CD4-positive, alpha-beta T cell treated with Interleukin-4 for 4 hours (primary cell): Measurements from ENCODE around the gene LRRN2.
"Not testable (repeated sequence)": the region's sequence is repeated elsewhere in the genome, so short reads cannot be mapped to it uniquely, and the experiment has no call there.

ENCODE experiments used
- DNase-seq: peaks from one replicate; pipeline ENCODE4 v3.0.0-alpha.2; 2020

Gene LRRN2

DNA sequence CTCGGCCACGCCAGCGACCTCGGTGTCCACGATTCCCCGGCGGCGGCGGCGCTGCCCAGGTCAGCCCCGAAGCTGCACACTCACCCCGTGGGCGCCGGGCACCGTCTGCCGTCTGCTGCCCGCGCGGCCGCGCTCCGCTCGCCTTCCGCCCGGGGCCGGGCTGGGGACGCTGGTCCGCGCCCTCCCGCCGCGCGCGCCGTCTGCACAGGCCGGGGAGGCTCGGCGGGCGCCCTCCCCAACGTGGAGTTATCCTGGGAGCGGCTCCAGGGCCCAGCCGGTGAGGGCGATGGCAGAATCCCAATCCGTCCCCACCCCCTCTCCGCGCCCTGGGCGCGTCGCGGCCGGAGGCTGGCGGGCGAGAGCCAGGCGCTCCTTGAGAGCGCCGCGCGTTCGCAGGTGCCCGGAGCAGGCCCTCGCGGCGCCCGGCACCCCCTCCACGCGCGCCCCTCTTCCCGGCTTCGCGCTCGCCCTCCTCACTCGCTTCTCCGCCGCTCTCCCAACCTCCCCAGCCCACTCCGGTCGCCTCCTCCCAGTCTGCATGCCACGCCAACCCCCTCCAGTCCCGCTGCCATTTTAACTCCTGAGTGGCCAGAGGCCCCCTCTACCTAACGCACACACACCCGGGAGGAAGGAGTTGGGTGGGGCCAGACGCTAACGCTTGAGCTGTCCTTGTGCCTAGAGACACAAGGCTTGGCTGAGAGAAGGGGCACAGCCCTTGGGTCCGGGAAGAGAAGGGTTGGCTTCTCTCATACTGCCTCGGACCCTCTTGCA lies at the start of gene LRRN2:
Gene LRRN2 (minus strand): TSS at position 503 of the 771 bp plus-strand sequence. CDS start 65,746 bp downstream, outside the sequence.
- DNase-seq, result no peak

DNA sequence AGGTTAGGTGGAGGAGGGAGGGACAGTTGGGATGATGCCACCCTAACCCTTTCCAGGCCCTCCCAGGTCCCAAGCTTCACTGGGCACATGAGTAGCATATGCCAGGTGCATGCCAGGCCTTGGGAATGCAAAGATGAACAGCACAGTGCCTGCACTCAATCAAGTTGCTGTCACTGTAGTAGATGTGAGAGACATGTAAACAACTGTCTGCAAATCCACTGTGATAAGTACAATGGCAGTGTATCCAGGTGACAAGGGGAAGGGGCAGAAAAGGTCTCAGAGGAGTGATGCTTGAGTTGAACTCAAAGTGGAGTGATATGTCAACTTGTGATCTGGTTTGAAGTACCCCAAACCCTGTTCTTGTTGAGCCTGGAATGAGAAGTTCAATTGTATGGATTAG lies 49.5 kb upstream of the LRRN2 start:
- no peak for DNase-seq

DNA sequence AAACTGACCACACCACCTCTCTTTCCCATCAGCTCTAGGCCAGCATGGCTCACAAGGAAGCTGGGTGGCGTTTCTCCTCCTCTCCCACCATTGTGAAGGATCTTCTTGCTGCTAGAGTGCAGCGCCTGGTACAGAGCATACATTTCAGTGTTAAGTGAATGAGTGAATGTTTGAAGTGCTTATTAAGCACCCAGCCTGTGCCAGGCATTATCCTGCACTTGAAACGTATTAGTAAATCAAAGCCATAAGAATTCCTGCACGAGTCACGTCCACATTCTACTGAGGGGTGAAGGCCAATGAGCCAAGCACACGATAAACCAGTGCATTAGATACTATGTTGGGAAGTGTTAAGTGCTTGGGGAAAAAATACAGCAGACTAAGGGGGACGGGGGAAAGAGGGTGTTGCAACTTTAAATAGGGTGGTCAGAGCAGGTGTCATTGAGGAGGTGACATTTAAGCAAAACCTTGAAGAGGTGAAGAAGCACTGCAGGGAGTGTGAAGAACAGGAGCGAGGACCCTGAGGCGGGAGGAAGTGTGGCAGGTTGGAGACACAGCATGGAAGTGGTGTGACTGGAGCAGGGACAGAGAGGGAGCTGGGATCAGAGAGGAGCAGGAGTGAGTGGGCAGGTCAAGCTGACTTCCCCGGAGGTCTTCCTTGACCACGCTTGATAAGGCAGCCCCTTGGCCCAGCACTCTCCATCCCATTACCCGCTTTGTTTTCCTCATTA lies 48.5 kb upstream of the LRRN2 start:
- no peak for DNase-seq

DNA sequence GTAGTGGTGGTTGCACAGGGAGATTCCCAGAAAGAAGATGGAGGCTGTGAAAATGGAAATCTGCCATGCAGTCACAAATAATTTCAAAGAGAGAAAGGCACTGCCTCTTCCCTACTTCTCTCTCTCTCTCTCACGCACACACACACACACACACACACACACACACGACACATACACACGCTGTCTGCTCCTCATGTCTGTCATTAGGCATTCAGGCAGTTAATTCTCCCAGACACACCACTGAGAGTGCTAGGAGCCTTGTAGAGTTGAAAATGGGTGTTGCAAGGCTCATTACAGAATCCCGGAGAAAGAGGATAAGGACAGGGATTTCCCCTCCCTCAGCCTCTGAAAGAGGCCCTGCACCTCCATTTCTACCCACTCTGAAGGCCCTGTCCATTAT lies 47.8 kb upstream of the LRRN2 start:
- DNase-seq, result no peak

DNA sequence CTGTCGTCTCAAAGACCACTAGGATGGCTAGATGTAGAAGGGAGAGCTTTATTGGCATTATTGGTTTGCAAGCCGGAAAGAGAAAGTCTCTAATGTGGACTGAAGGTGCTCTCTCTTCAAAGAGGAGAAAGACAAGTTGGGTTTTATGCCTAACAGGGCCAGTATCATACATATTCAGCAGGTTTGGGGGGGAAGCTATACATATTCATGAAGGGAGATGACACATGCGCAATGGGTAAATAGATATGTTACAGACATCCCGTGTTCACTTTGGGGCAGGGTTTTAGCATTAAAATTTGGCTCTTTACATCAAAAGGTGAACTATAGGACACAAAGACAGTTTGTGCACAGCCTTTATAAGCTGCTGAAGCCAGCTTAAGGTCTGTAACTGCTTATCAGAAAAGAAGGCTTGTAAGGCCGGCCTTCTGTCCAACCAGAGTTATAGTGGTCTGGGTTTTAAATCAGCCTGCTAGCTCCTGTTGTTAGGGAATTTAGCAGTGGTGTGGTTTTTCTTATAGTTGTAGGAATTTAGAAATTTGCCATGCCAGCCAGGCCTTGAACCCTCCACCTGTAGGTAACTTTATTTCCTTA lies 46.5 kb upstream of the LRRN2 start:
- DNase-seq, result no peak

DNA sequence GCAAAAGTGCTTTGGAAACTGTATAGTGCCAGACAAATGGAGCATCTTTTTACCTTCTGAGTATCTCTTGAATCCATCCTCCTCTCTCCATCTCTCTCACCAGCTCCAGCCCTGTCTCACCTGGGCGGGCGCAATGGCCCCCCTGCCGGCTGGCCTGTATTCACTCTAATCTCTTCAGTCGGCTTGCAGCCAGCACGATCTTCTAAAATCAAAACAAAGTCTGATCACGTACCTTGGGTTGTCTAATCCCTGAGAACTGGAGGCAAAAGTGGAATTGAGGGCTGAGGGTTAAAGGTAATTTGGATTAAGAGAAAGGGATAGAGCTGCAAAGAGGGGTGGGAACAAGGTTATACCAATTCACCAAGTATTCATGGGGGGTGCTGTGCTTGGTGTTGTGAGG lies 46.0 kb upstream of the LRRN2 start:
- no peak for DNase-seq

DNA sequence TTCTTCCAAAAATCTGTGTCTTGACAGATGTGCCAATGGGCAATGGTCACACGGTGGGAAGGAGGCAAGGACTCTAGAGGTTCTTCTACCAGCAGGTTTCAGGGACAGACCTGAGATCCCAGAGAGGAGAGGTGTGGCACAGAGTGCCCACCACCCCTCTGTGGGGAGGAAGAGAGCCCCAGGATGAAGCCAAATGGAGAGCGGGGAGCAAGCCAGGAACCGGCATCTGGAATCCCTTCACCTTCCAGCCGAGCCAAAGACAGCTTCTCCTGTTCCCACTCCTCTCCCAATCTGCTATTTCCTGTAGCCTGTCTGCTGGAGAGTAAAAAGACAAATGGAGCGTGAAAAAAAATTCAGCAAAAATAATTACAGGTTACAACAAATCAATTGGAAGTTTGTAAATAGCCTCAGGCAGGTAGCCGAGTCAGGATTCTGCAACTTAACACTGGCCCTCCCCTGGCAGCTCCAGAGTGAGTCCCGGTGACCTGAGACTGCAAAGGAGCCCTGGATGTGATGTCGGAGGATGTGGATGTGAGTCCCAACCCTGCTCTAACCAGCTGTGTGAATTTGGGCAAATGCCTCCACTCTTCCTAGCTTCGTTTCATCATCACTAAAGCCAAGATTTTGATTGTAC lies 45.4 kb upstream of the LRRN2 start:
- DNase-seq, result no peak

DNA sequence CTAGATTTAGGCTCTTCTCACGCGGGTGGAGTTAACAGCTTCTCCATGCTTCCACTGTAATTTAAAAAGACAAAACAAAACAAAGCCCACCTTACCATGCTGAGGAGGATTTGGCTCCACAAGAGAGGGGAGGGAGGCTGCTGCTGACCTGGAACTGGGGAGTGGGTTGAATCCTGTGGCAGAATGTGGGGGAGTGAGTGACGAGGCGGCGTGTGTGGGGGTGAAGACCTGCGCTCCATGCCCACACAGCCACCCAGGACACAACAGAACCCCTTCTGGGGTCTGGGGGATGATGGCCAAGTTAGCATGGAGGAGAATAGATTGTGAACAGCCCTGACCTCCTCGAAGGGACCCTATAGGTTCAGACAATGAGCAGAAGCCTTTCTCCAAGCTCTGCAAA lies 44.0 kb upstream of the LRRN2 start:
- no peak for DNase-seq

DNA sequence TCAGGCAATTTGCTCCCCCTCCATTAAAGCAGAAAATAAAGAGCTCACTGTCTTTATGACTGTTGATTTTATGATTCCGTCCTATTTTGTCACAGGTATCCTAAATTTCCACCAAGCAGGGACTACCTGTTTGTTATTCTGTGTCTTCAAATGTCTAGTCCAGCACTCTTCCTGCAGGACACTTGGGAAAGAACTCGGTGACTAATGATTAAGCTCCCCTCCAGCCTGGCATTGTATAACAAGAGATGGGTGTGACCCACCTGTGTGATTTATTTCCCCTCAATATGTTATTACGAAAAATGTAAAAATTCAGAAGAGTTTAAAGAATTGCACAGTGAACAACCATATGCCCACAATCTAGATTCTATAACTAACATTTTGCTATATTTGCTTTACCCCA lies 42.9 kb upstream of the LRRN2 start:
- no peak for DNase-seq

DNA sequence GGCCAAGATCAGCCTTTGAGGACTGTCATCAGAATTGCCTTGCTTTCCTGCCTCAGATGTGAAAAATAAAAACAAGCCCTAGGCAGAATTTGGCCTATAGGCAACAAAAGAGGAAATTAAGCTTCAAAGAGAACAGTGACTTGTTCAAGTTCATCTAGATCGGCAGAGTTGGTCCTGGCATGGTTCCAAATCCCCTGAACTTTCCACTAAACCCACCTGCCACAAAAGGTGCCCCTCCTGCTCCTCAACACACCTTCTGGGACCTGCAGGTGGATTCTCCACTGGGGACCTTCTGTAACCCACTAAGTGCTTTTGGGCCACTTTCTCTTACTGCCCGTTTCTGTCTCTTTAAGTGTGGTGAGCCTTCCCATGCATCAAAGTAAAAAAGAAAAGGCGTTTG lies 42.5 kb upstream of the LRRN2 start:
- DNase-seq, result no peak

DNA sequence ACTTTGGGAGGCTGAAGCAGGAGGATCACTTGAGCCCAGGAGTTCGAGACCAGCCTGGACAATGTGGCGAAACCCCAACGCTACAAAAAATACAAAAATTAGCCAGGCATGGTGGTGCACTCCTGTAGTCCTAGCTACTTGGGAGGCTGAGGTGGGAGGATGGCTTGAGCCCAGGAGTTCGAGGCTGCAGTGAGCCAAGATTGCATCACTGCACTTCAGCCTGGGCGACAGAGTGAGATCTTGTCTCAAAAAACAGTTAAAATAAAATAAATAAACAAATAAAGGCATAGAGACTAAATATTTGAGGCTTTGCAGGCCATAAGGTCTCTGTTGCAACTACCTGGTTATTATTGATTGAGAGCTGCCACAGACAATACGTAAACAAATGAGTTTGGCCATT lies 41.9 kb upstream of the LRRN2 start:
- DNase-seq, result not testable (repeated sequence)

DNA sequence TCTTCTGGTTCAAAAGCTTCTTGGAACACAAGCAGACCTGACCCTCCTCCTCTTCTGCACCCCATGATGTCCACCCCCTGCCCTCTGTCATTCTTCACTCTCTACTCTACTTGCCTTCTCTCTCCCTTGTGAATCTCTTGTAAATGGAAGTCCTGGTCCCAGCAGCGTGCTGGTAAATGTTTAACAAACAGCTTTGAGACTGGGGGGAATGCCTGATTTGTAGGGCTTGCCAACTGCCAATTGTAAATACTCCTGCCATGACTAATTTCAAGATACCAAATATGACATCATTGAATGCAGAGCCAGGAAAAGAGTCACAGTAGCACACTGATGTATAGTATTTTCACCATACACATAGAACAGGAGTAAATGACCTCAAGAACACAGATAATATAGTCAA lies 40.9 kb upstream of the LRRN2 start:
- DNase-seq, result no peak

DNA sequence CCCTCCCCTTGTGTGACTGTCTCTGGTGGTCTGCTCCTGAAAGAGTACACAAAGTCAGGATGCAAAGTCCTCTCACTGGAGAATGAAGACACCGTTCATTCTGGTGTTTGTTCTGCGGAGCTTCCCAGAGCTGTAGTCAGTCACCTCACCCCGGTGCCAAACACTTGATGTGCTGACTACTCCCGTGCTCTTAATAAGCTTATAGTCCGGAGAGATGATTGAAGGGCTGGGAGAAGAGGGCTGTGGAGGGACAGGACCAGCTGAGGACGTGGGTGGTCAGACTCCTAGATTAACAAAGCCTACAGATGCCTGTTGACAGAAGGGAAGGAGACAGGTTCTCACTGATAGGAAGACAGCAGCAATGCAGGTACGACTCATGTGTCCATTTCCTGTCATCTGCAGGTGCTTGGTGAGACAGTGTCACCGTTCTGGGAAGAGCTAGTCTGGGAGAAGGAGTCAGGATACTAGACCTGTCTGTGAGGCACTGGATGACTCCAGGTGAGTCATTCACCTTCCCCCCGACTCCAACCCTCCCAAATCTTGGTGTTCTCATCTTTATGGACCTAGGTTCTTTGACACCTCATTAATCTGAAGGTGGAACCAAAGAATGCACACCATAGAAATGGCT lies 40.4 kb upstream of the LRRN2 start:
- no peak for DNase-seq

DNA sequence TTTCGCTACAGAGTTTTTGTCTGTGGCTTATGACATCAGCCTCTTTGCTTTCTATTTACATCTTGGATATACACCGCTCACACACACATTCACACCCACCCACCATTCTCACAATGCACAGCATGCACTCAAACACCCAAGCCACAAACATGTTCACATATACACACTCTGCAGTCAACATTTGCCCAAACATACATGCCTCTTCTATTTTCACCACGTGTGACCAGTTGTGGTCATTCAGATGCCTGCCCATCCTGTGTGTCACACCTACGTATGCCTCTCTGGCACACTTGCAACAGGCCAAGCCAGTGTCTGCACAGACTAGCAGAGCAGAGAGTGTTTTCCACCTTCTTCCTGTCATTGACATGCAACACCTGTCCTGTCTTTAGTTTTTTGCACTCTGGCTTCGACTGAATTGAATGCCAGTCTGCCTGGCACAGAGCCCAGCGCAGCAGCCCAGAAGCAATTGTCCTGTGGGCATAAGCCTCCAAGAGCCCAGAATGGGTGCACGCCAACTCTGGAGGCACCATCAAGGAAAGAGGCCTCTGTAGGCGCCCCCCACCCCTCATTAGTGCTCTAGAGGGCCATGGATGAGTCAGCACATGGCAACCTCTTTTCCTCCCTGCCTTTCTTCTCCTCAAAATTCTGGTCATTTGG lies 37.7 kb upstream of the LRRN2 start:
- no peak for DNase-seq

DNA sequence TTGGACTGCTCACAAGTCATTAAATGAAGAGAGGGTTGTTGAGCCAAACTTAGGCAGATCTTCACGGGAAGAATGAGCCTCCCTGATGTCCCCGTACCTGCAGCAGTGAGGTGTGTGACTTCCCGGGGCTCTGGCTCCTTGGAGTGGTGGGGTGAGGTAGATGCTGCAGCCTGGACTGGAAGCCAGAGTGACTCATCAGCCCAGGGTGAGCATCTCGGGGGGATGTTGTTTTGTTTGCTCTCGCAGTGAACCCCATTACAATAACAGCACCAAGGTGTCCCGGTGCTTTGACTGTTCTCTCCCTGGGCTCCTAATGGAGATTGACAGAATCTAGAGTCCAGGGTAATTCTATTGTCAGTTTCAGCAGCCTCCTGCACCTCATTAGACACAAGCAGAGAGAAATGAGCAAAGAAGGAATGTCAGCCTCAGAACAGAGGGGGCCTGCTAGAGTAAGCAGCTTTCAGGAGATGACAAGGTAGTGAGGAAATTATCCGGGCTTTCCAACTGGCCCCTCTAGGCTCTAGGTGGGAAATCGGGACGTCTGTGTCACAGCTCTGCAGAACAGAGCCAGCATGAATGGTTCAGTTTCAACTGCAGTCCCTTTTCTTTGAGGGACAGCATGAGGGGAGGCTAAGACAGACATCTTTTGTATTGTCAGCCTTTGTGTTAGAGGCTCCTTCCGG lies 36.0 kb upstream of the LRRN2 start:
- no peak for DNase-seq

DNA sequence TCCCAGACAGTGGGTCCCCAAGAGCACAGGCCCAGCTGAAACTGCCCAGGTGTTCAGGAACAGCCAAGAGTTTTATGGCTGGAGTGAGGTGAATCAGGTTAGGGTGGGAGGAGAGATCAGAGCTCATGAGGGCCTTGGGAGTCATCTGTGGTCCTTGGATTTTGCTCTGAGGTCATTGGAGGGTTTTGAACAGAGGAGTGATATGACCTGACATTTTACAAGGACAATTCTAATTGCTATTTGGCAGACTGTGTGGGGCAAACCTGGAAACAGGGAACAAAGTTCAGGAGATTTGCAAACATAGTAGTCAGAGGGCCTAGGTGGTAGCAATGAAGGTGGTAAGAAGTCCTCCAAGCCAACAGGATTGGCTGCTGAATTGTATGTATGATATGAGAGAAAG lies 31.1 kb upstream of the LRRN2 start:
- no peak for DNase-seq

DNA sequence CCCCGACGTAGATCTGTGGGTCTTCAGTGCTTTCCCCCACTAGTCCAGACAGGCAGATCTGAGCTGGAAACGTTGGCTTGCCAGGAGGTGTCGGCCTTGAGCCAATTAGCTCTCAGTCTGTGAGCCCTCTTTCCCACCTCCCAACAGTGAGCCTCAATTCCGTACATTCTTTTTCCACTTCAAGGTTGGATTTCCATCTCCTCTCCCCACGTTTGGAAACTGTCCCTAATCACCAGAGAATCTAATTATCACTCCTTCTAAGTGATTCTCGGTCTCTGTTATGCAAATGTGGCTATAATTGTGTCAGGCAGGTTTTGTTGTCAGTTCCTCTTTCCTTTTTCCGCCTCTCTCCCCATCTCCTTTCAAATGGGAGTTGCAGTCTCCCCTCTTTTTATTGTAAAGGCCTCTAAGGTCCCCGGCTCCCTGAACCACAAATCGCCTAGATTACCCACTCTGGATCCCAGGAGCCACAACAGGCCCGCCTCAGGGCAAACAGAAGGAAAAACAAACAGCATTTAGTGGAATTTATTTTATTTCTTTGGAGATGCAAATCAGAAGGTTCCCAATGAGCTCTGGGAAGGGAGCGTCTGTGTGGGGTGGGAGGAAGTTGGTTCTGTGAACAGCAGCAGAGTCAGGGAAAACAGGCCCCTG lies 29.4 kb upstream of the LRRN2 start:
- DNase-seq, result no peak

DNA sequence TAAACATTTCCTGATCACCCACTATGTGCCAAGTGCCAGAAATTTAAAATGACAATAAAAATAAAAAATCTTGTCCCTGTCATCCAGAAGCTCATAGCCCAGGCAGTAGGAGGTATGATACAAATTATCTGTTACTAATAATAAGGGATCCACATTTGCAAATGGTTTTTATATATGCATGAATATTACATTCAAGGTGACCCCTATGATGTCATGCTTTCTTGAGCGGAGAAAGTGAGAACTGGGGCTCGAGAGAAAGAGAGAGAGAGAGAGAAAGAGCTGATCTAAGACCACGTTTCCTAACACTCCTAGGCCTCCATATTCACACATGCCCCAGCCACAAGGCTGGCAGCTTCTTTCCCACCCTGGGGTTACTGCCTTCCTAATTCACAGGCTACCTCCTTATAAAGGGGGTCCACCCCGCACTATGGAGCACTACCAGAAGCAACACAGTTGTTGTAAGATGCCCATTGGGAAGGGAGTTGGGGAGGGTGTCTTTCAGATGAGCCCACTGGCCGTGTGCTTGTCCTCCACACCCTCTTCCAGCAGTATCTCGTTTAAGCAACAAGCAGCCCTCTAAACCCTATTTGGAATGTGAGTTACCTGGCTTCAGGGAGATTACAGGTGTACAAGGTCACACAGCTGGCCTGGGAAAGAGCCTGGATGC lies 28.8 kb upstream of the LRRN2 start:
- no peak for DNase-seq

DNA sequence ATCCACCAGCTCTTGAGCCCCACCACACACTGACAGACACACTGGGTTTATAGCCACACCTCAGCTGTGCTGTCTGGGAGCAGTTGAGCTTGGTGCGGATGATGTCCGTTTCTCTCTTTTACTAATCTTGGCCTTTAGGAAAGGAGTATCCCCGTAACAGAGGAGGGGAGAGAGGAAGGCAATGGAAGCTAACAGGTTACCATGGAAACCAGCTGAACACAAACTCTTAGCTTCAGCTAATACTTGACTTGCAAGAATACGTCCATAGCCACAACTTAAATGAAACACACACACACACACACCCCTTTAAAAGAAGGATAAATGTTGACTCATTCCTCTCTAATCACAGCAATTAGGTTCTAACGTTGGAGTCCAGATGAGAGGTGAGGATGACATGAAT lies 28.0 kb upstream of the LRRN2 start:
- DNase-seq, result no peak

DNA sequence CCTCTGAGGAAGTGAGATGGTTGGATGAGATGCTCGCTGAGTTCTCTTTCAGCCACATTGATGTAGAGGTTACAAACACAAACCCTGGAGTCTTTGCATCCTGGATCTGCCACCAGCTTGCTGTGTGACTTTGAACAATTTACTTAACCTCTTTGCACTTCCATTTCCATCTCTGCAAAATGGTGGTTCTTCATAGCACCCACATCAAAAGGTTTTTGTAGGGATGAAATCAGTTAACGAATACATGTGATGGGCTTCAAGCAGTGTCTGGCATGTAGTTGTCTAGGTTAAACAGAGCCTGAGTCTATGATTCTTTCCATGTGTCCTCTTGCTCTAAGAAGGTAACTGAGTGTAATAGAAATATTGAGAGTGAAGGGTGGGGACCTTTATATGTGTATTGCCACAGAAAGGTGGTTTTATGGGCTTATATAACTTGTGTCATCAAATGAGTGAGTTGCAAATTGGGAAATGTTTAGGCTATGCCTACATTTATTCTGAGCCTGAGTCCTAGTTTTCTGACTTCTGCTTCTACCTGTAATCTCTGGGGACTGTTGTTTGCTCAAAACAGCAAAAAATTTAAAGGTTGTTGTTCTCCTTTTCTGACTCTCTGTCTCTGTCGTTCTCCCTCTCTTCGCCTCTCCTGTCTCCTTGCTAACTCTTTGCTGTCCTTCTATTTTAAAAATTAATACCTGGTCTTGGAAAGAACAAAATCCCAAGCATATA lies 27.3 kb upstream of the LRRN2 start:
- no peak for DNase-seq
